ENCODE measurements around the gene LRFN2.

The LRFN2 gene

DNA sequence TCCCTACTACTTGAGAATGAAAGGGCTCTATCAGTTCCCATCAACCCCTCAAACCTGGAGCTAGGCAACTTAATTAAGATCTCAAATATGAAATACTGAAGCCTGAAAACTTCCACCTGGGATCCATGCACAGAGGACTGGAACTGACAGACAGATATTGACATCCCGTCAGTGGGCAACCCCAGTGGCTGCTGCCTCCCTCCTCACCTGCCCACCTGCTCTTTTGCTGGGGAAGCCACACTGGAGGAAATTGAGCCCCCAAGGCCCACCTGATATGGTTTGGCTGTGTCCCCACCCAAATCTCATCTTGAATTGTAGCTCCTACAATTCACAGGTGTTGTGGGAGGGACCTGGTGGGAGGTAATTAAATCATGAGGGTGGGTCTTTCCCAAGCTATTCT, 192.8 kb downstream of the LRFN2 start:
- no peak for DNase-seq

DNA sequence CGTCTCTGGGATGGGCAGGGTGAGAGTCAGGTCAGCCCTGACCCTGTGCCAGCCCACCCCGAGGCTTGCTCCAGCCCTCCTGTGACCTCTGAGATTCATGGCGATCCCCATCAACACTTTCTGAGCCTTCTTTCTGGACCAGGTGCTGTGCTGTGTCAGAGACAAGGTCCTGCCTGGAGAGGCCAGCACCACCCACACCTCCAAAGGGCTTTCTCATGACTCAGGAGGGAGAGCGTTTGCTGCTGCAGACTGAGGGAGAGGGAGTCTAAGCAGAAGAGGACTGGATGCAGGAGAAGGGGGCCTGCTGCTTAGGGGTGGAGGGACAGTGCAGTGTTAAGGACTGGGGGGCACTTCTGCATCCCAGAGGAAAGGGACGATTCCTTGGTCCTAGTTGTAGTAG, 193.5 kb downstream of the LRFN2 start:
- DNase-seq: no peak

DNA sequence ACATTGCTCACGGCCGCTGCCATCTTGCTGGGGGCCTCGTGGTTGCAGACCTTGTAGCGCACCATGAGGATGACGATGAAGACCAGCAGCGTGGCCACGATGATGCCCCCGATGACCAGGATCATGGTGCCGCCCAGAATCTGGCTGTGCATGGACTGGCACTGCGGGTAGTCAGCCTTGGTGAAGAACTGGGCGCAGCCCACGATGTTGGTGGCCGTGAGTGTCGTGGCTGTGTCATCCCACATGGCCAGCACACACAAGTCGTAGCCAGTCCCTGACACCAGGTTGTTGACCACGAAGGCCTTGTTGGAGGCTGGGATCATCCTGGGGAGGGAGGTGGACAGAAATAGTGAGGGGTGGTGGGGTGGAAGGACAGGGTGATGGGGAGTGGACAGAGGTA, 194.6 kb downstream of the LRFN2 start:
- DNase-seq: no peak

DNA sequence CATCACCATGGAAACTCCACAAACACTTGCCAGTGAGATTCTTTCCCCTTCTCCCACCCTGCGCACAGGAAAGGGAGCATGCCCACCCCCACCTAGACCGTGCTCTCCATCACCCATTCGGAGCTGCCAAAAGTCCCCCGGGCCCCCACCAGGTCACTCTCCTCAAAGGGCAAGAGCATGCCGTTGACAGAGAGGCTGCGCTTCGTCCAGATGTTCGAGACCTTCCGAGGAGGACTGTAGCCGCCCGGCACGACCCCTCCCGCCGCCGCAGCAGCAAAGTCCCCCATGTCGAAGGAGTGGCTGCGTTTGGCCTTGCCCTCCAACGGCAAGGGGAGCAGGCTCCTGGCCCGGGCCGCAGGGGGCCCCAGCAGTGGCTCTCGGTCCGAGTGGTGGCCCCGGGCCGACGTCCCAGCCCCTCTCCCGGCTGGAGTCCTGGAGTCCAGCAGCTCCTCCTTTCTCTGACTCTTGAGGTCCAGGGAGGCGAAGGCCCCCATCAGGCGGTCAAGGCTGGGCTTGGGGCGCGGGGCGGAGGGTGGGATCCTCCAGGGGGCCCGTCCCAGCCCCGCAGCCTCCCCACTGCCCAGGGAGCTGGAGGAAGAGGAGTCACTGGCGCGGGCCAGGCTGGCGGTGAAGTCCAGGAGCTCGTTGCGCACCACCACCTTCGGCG, 195.2 kb downstream of the LRFN2 start:
- DNase-seq: no peak

DNA sequence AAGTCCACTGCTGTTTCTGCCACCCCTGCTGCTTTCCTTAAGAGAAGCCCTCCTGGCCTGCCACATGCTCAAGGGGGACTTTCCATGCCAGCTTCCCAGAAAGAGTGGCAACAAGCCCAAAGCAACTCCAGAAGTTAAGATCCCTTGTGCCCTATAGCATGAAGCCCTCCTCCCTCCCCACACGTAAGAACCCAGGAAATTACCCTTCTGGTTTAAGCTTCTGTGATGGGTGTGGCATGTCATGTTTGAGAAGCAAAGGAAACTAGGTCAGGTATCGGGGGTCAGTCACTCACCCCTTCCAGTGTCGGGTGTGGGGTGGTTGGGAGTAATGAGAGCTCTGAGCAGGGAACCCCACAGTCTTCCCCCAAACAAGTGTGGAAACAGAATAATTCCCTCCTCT, 196.1 kb downstream of the LRFN2 start:
- DNase-seq: no peak

DNA sequence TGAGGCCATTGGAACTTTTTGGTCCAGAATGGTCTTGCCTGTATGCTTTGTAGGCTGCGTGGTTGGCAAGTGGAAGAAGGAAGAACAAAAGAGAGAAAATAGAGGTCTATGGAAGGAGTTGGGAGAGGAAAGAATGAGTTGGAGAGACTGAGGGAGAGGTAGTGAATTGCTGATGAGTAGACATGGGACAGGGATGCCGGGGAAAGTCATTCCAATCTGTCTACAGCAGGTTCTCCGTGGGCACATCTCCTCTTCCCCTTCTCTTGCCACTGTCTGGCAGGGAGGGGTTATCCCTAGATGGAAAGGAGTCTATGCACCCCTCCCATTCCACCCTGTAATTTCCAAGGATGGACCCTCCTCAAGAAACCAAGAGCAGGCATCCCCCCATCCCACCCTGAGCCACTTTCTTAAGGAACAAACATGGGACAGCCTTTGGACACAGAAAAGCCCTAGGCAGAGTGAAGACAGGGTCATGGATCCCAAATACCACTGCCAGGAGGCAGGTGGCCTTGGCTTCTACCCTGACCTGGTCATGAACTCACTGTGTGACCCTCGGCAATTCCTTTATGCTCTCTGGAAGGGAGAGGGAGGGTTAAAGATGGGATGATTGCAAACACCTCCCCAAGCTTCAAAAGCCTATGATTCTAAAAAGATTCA, 196.9 kb downstream of the LRFN2 start:
- no peak for DNase-seq

DNA sequence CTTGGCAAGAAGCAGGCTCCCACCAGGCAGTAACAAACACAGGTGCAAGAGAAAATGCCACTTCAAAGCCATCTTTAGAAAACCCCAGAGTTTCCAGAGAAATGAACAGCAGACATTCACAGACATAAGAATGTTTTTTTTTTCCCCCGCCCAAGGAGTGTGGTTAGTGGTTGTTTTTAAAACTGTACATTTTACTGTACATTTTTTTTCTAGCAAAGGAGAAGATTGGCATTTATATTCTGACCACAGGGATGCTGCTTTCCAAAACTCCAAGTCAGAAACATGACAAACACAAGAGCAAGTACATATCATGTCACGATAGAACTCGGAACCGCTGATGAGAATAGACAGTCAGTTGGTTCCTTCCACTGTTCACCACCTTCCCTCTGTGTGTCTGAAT, 197.9 kb downstream of the LRFN2 start:
- DNase-seq: no peak

DNA sequence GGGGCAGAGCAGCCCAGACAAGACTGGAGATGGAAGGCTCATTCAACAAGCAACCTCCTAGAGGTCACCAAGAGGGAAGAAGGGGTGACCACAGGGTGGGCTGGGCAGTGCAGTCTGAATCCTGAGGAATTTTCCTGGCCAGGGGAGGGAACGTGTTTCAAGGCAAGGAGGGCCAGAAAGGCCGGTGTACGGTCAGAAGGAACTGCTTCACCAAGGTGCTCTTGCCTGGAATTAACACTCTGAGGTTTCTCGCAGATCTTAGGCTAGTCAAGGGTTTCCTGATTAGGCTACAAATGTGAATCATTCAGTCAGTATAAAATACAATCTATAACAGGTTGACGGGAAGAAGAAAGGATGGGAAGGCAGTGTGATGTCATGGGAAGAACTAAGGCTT, 199.3 kb downstream of the LRFN2 start:
- no peak for DNase-seq

DNA sequence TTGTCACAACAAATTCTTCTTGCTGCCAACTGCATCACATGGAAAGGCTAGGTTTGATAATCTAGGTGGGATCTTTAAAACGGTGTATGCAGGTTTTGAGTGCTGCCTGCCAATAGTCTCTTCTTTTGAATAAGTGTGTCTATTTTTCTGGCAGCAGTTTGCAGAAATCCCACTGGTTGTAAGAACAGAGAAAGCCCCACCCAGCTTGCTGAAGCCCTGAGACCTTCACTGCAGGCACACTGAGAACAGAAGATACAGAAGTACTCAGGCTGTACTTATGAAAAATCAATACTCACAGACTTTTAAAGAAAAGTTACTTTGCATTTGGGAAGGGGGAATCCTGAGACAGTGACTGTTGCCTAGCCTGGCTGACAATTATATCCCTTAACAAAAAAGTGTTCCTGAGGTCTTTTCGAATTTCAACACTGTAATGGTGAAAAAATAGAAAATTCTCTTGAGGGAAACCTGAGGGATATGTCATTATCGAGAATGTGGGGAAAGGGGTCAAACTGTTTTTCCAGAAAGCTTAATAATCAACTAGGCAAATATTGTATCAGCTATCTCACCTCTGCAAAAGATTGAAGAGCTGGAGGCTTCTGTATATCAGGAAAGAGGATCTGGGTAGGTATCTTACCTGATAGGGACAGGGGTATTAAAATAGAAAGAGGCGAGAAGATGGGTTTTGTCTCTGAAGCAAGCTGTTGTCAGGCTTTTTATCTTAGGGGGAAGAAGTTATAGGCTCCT, 199.9 kb downstream of the LRFN2 start:
- no peak for DNase-seq

DNA sequence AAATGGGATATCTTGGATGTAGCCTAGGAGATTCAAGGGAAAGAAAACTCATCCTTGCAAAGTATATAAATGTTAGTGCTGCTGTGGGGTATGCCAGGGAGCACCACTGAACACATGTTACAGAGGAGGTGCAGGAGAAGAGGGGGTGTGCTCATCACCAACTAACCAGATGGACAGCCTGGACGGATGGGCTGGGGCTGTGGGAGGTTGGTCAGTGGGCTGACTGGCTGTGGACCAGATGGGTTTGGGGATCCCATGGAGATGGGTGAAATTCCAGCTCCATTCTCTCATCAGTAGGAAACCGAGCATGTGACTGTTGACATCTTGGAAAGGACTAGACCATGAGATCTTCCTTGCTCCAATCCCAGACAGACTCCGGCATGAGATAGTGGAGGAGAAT, 201.0 kb downstream of the LRFN2 start:
- no peak for DNase-seq

DNA sequence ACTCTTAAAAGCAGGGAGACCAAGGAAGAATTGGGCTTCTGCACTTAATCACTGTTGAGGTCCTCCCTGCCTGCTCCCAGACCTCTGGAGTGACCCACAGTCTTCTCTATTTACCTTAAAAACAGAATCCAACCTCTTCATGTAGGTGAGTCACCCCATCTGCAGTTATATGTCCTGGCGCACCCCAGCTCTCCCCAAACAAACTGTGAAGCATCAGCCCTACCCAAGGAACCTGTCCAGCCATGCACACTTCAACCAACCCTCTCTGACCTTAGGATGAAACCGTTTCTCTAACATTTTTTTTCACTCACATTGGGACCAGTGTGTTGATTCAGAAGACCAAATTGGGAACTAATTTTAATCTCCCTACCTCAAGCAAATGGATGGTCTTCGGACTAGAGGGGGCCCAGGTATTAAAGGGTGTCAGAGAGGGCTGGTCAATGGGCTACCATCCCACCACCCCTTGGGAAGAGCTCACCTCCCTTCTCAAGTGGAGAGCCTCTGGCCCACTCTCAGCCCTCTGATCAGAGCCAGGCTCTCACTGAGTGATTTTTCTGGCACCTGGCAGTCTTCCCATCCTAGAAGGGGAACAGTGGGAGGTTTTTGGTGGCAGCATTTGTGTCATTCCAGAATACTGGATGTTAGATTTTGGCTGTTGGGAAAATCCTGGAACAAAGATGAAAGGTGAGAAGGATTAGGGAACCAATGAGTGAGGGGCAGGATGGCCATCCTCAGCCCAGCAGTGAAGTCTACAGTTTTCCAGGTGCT, 203.6 kb downstream of the LRFN2 start:
- DNase-seq: no peak

DNA sequence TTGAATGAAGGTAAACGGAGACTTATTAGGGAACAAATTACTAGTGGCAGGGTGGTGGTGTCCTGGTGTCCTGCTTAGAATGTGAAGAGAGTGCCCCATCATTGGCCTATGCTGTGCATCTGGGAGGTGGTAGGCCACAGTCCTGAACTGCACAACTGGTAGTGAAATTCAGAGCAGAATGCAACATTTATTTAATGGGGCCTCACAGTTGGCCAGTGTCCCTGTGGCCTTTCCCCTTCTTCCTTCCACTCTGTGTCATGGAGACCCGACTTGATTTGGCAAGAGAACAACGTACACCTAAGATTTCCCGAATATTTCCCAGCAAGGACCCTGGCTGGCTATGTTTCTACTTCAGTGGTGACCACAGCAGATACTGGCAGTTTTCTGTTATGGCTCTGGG, 206.9 kb downstream of the LRFN2 start:
- DNase-seq: no peak

DNA sequence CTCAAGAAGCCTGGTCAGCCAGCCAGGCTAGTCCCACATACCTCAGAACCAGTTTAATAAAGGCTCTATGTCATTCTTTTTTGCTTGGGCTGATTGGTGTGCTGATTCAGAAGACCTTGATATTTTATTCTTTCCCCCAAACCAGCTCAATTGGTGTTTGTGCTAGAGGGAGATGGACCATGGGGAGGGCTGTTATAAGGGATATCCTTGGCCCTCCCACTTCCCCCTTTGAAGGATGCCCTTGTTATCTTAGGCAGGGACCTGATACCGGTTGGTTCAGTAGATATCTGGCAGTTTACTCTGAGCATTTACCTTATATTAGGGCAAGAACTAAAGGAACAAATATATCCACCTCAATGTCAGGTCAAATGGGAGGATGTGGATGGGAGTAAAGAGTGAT, 207.4 kb downstream of the LRFN2 start:
- DNase-seq: no peak

DNA sequence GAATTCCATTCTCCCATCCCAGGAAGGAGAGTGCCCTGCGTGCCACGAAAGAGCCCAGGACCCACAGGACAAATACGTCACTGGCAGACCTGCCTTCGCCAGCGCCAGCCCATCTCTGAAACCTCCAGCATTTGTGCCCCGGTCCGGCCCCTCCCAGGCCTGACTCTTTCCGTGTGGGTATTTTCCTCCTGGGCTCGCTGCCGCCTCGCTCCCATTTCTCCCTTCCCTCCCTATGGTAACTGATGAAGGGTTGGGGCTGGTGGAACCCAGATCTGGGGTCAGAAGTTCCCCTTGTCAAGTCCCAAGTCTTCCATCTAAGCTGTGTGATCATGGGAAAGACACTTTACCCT, 208.5 kb downstream of the LRFN2 start:
- no peak for DNase-seq

DNA sequence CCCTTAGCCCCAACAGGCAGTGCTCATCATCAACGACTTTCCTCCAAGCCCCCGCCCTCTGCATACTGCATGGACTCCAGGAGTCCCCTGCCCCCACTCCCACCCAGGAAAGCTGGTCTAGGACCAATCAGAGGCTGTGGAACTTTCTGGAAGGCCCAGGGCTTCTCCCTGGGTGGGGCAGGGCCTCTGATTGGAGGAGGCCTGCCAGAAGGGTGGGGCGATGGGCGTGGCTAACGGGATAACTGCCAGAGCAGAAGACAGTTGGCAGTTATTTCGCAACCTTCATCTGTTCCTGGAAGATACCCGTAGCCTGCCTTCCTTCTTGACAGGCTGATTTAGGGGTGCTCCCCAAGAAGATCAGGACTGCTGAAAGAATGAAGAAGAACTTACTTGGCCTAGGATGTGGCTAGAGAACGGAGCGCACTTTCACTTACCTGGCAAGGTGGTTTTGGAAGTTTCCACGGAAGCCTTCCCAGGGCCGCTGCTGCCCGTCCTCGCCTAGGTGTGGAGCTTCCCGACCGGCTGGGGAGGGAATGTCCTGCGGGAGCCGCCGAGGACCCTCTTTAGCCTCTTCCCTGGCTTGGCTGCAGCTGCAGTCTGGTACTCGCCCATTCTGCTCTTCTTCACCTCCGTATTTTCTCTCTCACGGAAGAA, 209.0 kb downstream of the LRFN2 start:
- DNase-seq: no peak

DNA sequence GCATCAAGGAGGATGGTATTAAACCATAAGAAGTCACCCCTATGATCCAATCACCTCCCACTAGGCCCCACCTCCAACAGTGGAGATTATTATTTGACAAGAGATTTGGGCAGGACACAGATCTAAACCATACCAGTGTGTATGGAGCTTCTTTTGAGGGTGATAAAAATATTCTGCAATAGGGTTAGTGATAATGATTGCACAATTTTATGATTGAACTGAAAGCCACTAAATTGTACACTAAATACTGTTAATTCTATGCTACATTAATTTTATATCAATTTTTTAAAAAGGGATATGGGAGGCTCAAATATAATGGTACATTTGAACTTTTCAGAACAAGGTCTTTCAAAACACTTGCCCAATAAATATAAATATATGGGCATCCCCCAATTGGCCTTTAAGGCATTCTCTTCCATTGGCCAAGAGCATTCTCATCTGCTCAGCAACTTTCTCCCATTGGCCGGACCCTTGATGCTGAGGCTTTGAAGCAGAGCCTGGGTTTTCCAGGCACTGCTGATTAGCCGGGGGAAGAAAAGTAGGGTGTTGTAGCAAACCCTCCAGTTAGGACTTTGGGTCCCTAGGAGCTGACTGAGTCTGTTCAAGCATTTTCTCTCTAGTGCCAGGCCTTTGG, 209.9 kb downstream of the LRFN2 start:
- no peak for DNase-seq

DNA sequence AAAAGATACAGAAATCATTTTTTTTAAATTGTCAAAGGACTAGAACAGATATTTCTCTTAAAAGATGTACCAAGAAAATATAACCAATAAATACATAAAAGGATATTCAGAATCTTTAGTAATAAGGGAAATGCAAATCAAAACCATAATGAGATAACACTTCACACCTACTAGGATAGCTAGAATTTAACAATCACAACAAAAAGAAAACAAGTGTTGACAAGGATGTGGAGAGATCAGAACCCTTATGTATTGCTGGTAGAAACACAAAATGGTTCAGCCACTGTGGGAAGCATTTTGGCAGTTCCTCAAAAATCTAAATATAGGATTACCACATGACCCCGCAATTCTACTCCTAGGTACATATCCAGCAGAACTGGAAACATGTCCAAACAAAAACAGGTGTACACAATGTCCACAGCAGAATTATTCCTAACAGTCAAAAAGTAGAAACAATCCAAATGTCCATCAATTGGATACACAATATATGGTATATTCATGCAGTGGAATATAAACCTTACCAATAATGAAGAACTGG, 211.0 kb downstream of the LRFN2 start:
- DNase-seq: no peak

DNA sequence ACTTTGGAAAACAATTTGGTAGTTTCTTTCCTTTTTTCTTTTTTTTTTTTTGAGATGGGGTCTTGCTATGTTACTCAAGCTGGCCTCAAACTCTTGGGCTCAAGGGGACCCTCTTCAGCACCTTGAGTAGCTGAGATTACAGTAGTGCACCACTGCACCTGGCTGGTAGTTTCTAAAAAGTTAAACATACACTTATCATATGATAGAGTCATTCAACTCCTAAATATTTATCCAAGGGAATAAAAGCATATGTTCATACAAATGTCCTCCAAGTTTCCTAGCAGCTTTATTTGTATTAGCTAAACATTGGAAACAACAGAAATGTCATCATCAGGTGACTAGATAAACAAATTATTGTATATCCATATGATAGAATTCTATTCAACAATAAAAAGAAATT, 213.9 kb downstream of the LRFN2 start:
- DNase-seq: no peak

DNA sequence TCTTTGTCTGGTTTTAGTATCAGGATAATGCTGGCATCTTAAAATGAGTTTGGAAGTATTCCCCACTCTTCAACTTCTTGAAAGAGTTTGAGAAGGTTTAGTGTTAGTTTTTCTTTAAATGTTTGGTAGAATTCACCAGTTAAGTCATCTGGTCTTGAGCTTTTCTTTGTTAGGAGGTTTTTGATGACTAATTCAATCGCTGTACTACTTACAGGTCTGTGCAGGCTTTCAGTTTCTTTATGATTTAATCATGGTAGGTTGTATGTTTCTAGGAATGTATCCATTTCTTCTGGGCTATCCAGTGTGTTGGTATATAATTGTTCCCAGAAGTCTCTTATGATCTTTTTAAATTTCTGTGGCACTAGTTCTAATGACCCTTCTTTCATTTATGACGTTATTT, 215.5 kb downstream of the LRFN2 start:
- no peak for DNase-seq

DNA sequence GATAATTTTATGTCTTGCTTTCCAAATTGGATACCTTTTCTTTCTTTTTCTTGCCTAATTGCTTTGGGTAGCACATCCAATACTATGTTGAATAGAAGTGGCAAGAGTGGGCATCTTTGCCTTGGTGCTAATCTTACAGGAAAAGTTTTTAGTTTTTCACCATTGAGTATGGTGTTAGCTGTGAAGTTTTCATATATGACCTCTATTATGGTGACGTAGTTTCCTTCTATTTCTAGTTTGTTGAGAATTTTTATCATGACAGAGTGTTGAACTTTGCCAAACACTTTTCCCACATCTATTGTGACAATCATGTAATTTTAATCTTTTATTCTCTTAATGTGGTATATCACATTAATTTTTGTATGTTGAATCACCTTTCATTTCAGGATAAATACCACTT, 216.1 kb downstream of the LRFN2 start:
- no peak for DNase-seq

DNA sequence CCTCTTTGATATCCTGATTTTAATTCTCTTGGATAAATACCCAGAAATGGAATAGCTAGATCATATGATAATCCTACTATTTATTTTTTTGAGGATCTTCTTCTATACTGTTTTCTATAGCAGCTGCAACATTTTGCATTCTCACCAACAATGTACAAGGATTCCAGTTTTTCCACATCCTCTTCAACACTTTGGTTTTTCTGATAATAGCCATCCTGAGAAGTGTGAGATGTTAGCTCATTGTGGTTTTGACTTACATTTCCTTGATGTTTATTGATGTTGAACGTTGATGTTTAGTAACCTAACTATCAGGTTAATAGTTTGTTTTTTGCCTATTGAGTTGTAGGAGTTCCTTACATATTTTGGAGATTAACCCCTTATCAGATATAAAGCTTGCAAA, 217.3 kb downstream of the LRFN2 start:
- DNase-seq: no peak

DNA sequence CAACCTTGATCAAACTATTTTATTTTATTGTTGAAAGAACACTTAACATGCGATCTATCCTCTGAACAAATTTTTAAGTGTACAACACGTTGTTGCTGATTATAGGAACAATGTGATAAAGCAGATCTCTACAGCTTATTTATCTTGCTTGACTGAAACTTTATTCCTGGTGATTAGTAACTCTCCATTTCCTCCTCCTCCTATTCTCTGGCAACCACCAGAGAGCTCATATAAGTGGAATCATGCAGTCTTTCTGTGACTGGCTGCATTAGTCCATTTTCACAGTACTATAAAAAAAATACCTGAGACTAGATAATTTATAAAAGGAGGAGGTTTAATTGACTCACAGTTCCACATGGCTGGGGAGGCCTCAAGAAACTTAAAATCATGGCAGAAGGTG, 218.1 kb downstream of the LRFN2 start:
- DNase-seq: no peak

All from GOT3 (cell line).